AG09319 (cell line): Measurements from ENCODE around the gene AKIP1.

Experiments used
- DNase-seq: peaks from one replicate; pipeline ENCODE4 v3.0.0-alpha.2; 2010; ENCODE audit warnings: low read depth; ENCODE audit errors: extremely low read depth
- TF ChIP-seq, protein P1 (sequence below): IDR thresholded peaks from 2 replicates; pipeline ENCODE4 v1.5.1; 2011; ENCODE audit warnings: low read depth, mild to moderate bottlenecking, inconsistent platforms, low read length, moderate library complexity

The AKIP1 gene

DNA sequence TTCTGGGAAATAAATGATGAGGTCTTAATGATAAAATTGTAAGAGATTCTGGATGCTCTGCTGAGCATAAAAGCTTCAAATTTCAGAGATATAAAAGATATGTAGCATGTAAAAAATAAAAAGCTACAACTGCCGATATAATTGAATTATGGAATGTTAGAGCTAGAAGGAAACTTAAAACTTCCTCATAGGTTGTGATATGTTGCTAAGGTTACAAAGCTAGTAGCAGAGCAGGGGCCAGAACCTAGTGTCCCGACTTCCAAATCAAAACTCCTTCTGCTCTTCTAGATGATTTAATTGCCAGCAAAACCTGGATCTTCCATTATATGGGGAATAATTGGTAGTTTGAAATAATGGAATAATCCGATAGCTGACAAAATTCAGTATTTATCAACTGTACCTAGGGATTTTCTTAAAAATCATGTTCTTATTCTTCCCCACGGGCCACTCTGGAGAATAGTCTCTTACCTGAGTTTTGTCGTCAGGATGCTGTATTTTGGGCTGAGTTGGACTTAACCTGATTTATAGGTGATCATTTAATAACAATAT is 31.6 kb downstream of the AKIP1 start, which contains the start of gene ASCL3:
Gene ASCL3 (minus strand): TSS at position 499 of the 549 bp plus-strand sequence. CDS start 4,855 bp downstream, outside the sequence.
- DNase-seq = no peak
- TF ChIP-seq, protein P1, sequence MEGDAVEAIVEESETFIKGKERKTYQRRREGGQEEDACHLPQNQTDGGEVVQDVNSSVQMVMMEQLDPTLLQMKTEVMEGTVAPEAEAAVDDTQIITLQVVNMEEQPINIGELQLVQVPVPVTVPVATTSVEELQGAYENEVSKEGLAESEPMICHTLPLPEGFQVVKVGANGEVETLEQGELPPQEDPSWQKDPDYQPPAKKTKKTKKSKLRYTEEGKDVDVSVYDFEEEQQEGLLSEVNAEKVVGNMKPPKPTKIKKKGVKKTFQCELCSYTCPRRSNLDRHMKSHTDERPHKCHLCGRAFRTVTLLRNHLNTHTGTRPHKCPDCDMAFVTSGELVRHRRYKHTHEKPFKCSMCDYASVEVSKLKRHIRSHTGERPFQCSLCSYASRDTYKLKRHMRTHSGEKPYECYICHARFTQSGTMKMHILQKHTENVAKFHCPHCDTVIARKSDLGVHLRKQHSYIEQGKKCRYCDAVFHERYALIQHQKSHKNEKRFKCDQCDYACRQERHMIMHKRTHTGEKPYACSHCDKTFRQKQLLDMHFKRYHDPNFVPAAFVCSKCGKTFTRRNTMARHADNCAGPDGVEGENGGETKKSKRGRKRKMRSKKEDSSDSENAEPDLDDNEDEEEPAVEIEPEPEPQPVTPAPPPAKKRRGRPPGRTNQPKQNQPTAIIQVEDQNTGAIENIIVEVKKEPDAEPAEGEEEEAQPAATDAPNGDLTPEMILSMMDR = no peak

GRCh38 chr11:8947230-8947943 is 36.4 kb downstream of the AKIP1 start:
- TF ChIP-seq, protein P1 = no peak
- DNase-seq = no peak

- no peak for DNase-seq
Observed at GRCh38 chr11:8948886-8949285, 37.9 kb downstream of the AKIP1 start.

GRCh38 chr11:8956860-8957259 is 45.9 kb downstream of the AKIP1 start:
- TF ChIP-seq, protein P1 = no peak

More at GRCh38 chr11:8948886-8949285, 37.9 kb downstream of the AKIP1 start:
- TF ChIP-seq, protein P1 = no peak

GRCh38 chr11:8959546-8960166 is 48.7 kb downstream of the AKIP1 start:
- TF ChIP-seq, protein P1 = peak; percentile 58
- peak; percentile 64 for DNase-seq

More at GRCh38 chr11:8956860-8957259, 45.9 kb downstream of the AKIP1 start:
- DNase-seq = no peak

DNA sequence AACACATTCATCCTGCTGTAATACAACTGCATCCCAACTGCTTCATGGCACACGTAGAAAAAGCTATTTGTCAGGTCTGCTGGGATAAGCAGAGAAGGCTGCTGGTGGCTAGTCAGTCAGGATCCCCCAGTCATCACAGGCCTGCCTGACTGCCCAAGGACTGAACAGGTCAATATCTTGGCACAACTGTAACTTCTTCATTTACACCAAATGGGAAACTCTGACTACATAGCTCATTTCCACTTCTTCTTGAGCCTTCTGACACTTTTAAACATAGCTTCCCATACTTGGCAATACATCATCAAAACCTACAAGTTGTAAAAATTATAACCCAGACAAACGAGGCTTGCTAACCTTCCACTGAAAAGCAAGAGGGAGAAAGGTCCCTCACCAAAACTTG is 50.4 kb downstream of the AKIP1 start:
- TF ChIP-seq, protein P1 = no peak
- no peak for DNase-seq

GRCh38 chr11:8962841-8963240 is 51.9 kb downstream of the AKIP1 start:
- no peak for DNase-seq
- TF ChIP-seq, protein P1 = no peak
